ENCODE results near the gene SLBP. TPM values are rescaled to one million over a fixed set of nuclear protein-coding genes. Genes with fewer than 3 reads are reported as not detected.

Gene SLBP
- 50.6 and 60.9 TPM in 2 replicates for total RNA-seq

GRCh38 chr4:1712216-1713002 lies at the start of gene SLBP:
TSS of gene SLBP (minus strand) at chr4:1712319. CDS start at chr4:1712188, 131 bp downstream.

GRCh38 chr4:1721003-1721665 lies 9.0 kb upstream of the SLBP start, which contains the start of the genes TACC3 and TMEM129:
TSS of gene TACC3 (plus strand) at chr4:1721521. CDS start at chr4:1723422, 1,901 bp downstream.
TSS of gene TMEM129 (minus strand) at chr4:1721323. CDS start at chr4:1720837, 486 bp downstream.

GRCh38 chr4:1683736-1684505 lies 28.2 kb downstream of the SLBP start, which contains the start of gene FAM53A:
TSS of gene FAM53A (minus strand) at chr4:1684313. CDS start at chr4:1668741, 15,572 bp downstream.

Other genes starting within 250 kb of the SLBP start
- 0.65 and 1.7 TPM in 2 replicates for gene FAM53A, start 28.0 kb downstream of the SLBP start, total RNA-seq
- 19.6 and 40.0 TPM in 2 replicates for gene TMEM129, start 9.0 kb upstream of the SLBP start, total RNA-seq
- gene TACC3, start 9.2 kb upstream of the SLBP start, total RNA-seq: 17.4 and 19.1 TPM in 2 replicates
- gene FGFR3, start 81.0 kb upstream of the SLBP start, total RNA-seq: 0.32 and 3.2 TPM in 2 replicates
- 85.8 and 135 TPM in 2 replicates for gene LETM1, start 143.8 kb upstream of the SLBP start, total RNA-seq
- gene NSD2, start 159.1 kb upstream of the SLBP start, total RNA-seq: 46.6 and 69.9 TPM in 2 replicates